ENCODE results near the gene PLSCR2. TPM values are rescaled to one million over a fixed set of nuclear protein-coding genes. Genes with fewer than 3 reads are reported as not detected.

The PLSCR2 gene
- total RNA-seq, 6 experiments from 2014 or later = not detected

DNA sequence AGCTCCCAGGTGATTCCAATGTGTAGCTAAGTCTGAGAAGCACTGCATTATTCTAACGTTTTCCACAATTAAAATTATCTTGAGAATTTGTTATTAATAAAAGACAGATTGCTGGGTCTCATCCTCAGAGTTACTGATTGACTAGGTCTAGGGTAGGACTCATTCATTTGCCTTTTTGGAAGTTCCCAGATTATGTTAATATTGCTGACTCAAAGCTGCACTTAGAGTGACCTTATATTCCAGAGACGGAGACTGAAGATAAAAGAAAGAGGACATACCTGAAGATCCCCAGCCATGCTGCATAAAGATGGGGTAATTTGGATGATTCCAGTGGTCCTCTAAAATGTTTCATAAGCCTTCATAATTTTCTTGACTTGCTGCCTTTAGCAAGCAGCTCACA lies 81.8 kb downstream of the PLSCR2 start:
- no peak for DNase-seq
- no peak overlapping the region for H3K4me3 ChIP-seq
- H3K9me3 ChIP-seq = no peaks in the 10 kb centered on the region
- no peaks in the 10 kb centered on the region for H3K4me1 ChIP-seq
- no peak overlapping the region for H3K27ac ChIP-seq
- no peak for TF ChIP-seq POLR2A (IDR thresholded peaks at IDR 0.05)
- TF ChIP-seq, protein P1, sequence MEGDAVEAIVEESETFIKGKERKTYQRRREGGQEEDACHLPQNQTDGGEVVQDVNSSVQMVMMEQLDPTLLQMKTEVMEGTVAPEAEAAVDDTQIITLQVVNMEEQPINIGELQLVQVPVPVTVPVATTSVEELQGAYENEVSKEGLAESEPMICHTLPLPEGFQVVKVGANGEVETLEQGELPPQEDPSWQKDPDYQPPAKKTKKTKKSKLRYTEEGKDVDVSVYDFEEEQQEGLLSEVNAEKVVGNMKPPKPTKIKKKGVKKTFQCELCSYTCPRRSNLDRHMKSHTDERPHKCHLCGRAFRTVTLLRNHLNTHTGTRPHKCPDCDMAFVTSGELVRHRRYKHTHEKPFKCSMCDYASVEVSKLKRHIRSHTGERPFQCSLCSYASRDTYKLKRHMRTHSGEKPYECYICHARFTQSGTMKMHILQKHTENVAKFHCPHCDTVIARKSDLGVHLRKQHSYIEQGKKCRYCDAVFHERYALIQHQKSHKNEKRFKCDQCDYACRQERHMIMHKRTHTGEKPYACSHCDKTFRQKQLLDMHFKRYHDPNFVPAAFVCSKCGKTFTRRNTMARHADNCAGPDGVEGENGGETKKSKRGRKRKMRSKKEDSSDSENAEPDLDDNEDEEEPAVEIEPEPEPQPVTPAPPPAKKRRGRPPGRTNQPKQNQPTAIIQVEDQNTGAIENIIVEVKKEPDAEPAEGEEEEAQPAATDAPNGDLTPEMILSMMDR (IDR thresholded peaks at IDR 0.05) = no peak
- WGBS (ENCODE audit: insufficient coverage, low coverage, low lambda C conversion rate, missing lambda C conversion rate) = 31% methylated on average over 2 of the region's 2 CpGs
- H3K36me3 ChIP-seq = no peaks in the 10 kb centered on the region
- no peak for ATAC-seq
- no peaks in the 10 kb centered on the region for H3K27me3 ChIP-seq
- intact Hi-C loops (cut with DNase I) = no loop called here

DNA sequence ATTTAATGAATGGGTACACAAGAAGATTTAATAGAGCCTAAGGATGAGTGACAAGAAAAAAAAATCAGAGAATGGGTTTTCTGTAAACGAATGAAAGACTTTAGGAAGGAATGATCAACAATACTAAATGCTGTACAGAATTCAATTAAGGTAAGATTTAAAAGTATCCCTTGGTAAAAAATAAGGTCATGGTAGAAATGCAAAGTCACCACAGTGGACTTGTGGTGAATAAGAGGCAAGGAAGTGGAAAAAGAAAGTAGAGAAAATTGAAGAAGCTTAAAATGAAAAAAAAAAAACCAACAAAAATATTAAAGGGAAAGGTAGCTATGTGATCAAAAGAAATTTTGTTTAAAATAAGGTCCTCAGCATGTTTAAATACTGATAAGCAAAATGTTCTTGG lies 82.4 kb downstream of the PLSCR2 start:
- no peak for TF ChIP-seq POLR2A (IDR thresholded peaks at IDR 0.05)
- TF ChIP-seq, protein P1 (IDR thresholded peaks at IDR 0.05) = no peak
- Histone ChIP-seq H3K4me3 (no peak overlapping the region), H3K27ac (no peak overlapping the region)

DNA sequence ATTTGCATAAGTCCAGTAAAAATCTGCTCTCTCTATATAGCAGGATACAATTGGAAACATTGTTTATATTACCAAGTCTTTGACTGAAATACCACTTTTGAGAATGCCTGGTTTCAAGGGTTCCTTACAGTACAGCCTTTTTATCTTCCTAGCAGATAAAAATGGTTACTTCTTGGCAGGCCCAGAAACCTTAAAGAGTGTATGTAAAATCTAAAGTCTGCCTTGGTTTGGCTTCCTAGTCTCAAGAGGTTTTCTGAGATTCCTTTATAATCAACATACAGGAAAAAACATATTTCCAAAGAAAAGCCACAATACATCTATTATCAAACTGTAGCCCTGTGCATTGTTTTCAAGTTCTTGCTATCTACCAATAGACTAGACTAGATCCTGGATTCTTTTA lies 84.6 kb downstream of the PLSCR2 start:
- no peaks in the 10 kb centered on the region for H3K36me3 ChIP-seq
- no peak for DNase-seq
- no peak for TF ChIP-seq POLR2A (IDR thresholded peaks at IDR 0.05)
- TF ChIP-seq, protein P1 (IDR thresholded peaks at IDR 0.05) = no peak
- ATAC-seq = no peak
- intact Hi-C loops (cut with DNase I) = no loop called here
- no peak overlapping the region for H3K4me3 ChIP-seq
- H3K9me3 ChIP-seq = no peaks in the 10 kb centered on the region
- H3K4me1 ChIP-seq = no peaks in the 10 kb centered on the region
- no peak overlapping the region for H3K27ac ChIP-seq
- H3K27me3 ChIP-seq = no peaks in the 10 kb centered on the region

More for the DNA sequence above, 82.4 kb downstream of the PLSCR2 start:
- WGBS (ENCODE audit: insufficient coverage, low coverage, low lambda C conversion rate, missing lambda C conversion rate) = 29% methylated on average over 1 of the region's 1 CpG
- ATAC-seq = no peak
- intact Hi-C loops (cut with DNase I) = no loop called here
- Histone ChIP-seq H3K9me3 (no peaks in the 10 kb centered on the region), H3K36me3 (no peaks in the 10 kb centered on the region), H3K4me1 (no peaks in the 10 kb centered on the region), H3K27me3 (no peaks in the 10 kb centered on the region)
- no peak for DNase-seq

Other genes with a start within 250 kb of the PLSCR2 start
- 10 to 100 TPM; 25.2 to 44.9 (median 42.4) TPM for gene PLSCR4, start 218.5 kb downstream of the PLSCR2 start, total RNA-seq
- 10 to 100 TPM; 15.1 to 83.8 (median 44.9) TPM for gene PLSCR1, start 75.0 kb upstream of the PLSCR2 start, total RNA-seq
- gene PLSCR5, start 135.8 kb upstream of the PLSCR2 start, total RNA-seq = not detected

Measured in right lobe of liver (tissue), 6 donors.